HepG2 (cell line): ENCODE measurements around the gene MRPL50. TPM values are rescaled to one million over a fixed set of nuclear protein-coding genes. Genes with fewer than 3 reads are reported as not detected.
A peak's percentile ranks its signal among the peaks of the same experiment; 100 is the strongest.

Experiments
- CENPX ChIP-seq: sonication (generic); formaldehyde crosslinking; IDR thresholded peaks from 2 replicates; pipeline ENCODE4 v1.9.0; 2021; ENCODE audit warnings: mild to moderate bottlenecking, missing genetic modification reagents, moderate library complexity
- FOXO4 ChIP-seq: sonication (generic); formaldehyde crosslinking; conservative IDR thresholded peaks from 2 replicates; pipeline ENCODE4 v1.8.1; 2023; ENCODE audit warnings: missing genetic modification reagents
- KAT7 ChIP-seq: IDR thresholded peaks from 2 replicates; pipeline ENCODE4 v1.6.1; 2018; ENCODE audit warnings: borderline replicate concordance, missing compliant biosample characterization
- MEF2D ChIP-seq: sonication (generic); formaldehyde crosslinking; IDR thresholded peaks from 2 replicates; pipeline ENCODE4 v1.5.1; 2020; ENCODE audit warnings: mild to moderate bottlenecking, missing genetic modification reagents
- MYPOP ChIP-seq: sonication (generic); formaldehyde crosslinking; IDR thresholded peaks from 2 replicates; pipeline ENCODE4 v1.8.1; 2023; ENCODE audit warnings: mild to moderate bottlenecking, moderate library complexity, missing genetic modification reagents
- NR2F1 ChIP-seq, 2 experiments: fragments of 450-650 bp in 1 of 2; formaldehyde crosslinking in 1 of 2; IDR thresholded peaks; 2 replicates each; pipeline versions ENCODE4 v1.5.0 to v1.6.1; 2016 to 2020; ENCODE audit warnings: mild to moderate bottlenecking in 1 of 2, missing compliant biosample characterization in 1 of 2, missing genetic modification reagents in 1 of 2, moderate library complexity in 1 of 2
- SKIL ChIP-seq: sonication (generic); formaldehyde crosslinking; IDR thresholded peaks from 2 replicates; pipeline ENCODE4 v1.8.0; 2022; ENCODE audit warnings: missing genetic modification reagents, mild to moderate bottlenecking, moderate library complexity, borderline replicate concordance
- SMARCE1 ChIP-seq: fragments of 450-650 bp; IDR thresholded peaks from 2 replicates; pipeline ENCODE4 v1.6.1; 2017; ENCODE audit warnings: borderline replicate concordance
- TCF7L2 ChIP-seq: IDR thresholded peaks from 2 replicates; pipeline ENCODE4 v1.6.1; 2011; ENCODE audit warnings: mild to moderate bottlenecking, low read depth, low read length, moderate library complexity
- THYN1 ChIP-seq: sonication (generic); formaldehyde crosslinking; IDR thresholded peaks from 2 replicates; pipeline ENCODE4 v1.8.1; 2023; ENCODE audit warnings: low read depth, mild to moderate bottlenecking, moderate library complexity, missing genetic modification reagents, borderline replicate concordance
- ZBTB46 ChIP-seq: sonication (generic); formaldehyde crosslinking; IDR thresholded peaks from 2 replicates; pipeline ENCODE4 v1.4.0; 2020; ENCODE audit warnings: mild to moderate bottlenecking, missing genetic modification reagents, borderline replicate concordance
- ZC3H13 ChIP-seq: sonication (generic); formaldehyde crosslinking; IDR thresholded peaks from 2 replicates; pipeline ENCODE4 v1.8.1; 2023; ENCODE audit warnings: mild to moderate bottlenecking, missing genetic modification reagents, moderate library complexity
- ZFP41 ChIP-seq: sonication (generic); formaldehyde crosslinking; IDR thresholded peaks from 2 replicates; pipeline ENCODE4 v1.4.0; 2020; ENCODE audit warnings: mild to moderate bottlenecking, missing genetic modification reagents, borderline replicate concordance
- ZNF260 ChIP-seq: sonication (generic); formaldehyde crosslinking; IDR thresholded peaks from 2 replicates; pipeline ENCODE4 v1.4.0; 2020; ENCODE audit warnings: missing genetic modification reagents, low read depth, mild to moderate bottlenecking, borderline replicate concordance
- ZNF296 ChIP-seq: sonication (generic); formaldehyde crosslinking; conservative IDR thresholded peaks from 2 replicates; pipeline ENCODE4 v1.5.0; 2020; ENCODE audit warnings: mild to moderate bottlenecking, missing genetic modification reagents
- ZNF33A ChIP-seq: sonication (generic); formaldehyde crosslinking; IDR thresholded peaks from 2 replicates; pipeline ENCODE4 v1.5.1; 2020; ENCODE audit warnings: missing genetic modification reagents, mild to moderate bottlenecking, moderate library complexity, borderline replicate concordance
- ZNF546 ChIP-seq: sonication (generic); formaldehyde crosslinking; conservative IDR thresholded peaks from 2 replicates; pipeline ENCODE4 v1.8.1; 2023; ENCODE audit warnings: mild to moderate bottlenecking, missing genetic modification reagents
- ZNF557 ChIP-seq: sonication (generic); formaldehyde crosslinking; IDR thresholded peaks from 2 replicates; pipeline ENCODE4 v1.4.0; 2020; ENCODE audit warnings: missing genetic modification reagents
- ZNF569 ChIP-seq: sonication (generic); formaldehyde crosslinking; IDR thresholded peaks from 2 replicates; pipeline ENCODE4 v1.5.0; 2020; ENCODE audit warnings: mild to moderate bottlenecking, missing genetic modification reagents, moderate library complexity, borderline replicate concordance
- ZNF639 ChIP-seq: conservative IDR thresholded peaks from 2 replicates; pipeline ENCODE4 v1.6.1; 2018; ENCODE audit warnings: missing genetic modification reagents
- polyA plus RNA-seq, 8 experiments: library from polyadenylated mRNA; depleted of rRNA in 3 of 8; stranded (reverse) in 7 of 8; unstranded in 1 of 8; fragments of >200 nt; fragmentation: Illumina TruSeq in 4 of 8; extraction: Trizol in 4 of 8; gene quantifications; 2 replicates each; pipeline versions ENCODE4 v1.2.1 to v1.2.3, GENCODE V29; 2011 to 2016; ENCODE audit warnings: low read depth in 4 of 8, missing spikeins in 1 of 8, mixed read lengths in 1 of 8; ENCODE audit not compliant: insufficient read depth in 1 of 8
- total RNA-seq, 5 experiments: library from RNA; depleted of rRNA; stranded (reverse); fragments of >200 nt; fragmentation: Illumina TruSeq; extraction: Trizol; gene quantifications; 2 replicates each; pipeline ENCODE4 v1.2.3, GENCODE V29; 2016; ENCODE audit warnings: low read depth in 1 of 5

The MRPL50 gene
- total and polyA plus RNA-seq, 2 of the 13 experiments (the other 11 are each of a cell fraction or from before 2014, with no cell fraction given) = 37.1 to 70.0 TPM

- TF ChIP-seq FOXO4 (no peak), ZNF260 (no peak), SMARCE1 (peak; percentile 62; the same call in 1 of the 2 replicates), ZNF33A (no peak), ZC3H13 (CRISPR knock-in tag) (no peak), THYN1 (no peak), KAT7 (CRISPR knock-in tag) (no peak), MYPOP (CRISPR knock-in tag) (no peak), NR2F1 (CRISPR knock-in tag; IDR thresholded peaks at IDR 0.05) (0 out of 4 replicates have a peak, but pooled peaks of 1 of the 2 experiments have one; percentile 12), MEF2D (0 out of 2 replicates have a peak, but pooled peaks have one; percentile 9), ZNF639 (CRISPR knock-in tag) (no peak), ZNF557 (CRISPR knock-in tag) (0 out of 2 replicates have a peak, but pooled peaks have one; percentile 49), CENPX (no peak), TCF7L2 (no peak), SKIL (peak; percentile 61; the same call in 1 of the 2 replicates), ZBTB46 (CRISPR knock-in tag) (no peak), ZNF296 (CRISPR knock-in tag) (no peak), ZNF546 (CRISPR knock-in tag) (no peak), ZNF569 (CRISPR knock-in tag) (no peak), ZFP41 (CRISPR knock-in tag) (no peak)
Measured at GRCh38 chr9:101354143-101354764, 44.2 kb downstream of the MRPL50 start (continued).
